Forelimb muscle (tissue), 1 donor: ENCODE results near the gene CMTM1. TPM values are rescaled to one million over a fixed set of nuclear protein-coding genes. Genes with fewer than 3 reads are reported as not detected.
A peak's percentile ranks its signal among the peaks of the same experiment; 100 is the strongest.

Experiments used
- DNase-seq: peaks from one replicate; pipeline ENCODE4 v3.0.0-alpha.2; 2013; ENCODE audit warnings: low read depth
- polyA plus RNA-seq: library from polyadenylated mRNA; unstranded; fragments of 120-200 nt; gene quantifications from one replicate; pipeline ENCODE4 v1.2.1, GENCODE V29; 2013; ENCODE audit not compliant: insufficient read length

The CMTM1 gene
- 7.3 TPM for polyA plus RNA-seq

- DNase-seq = no peak
These were observed at the start of gene CMTM1 for GRCh38 chr16:66566051-66566901. TSS of gene CMTM1 (plus strand) at chr16:66566439. CDS start at chr16:66566514, 75 bp downstream.

- no peak for DNase-seq
These were observed 49.8 kb upstream of the CMTM1 start for GRCh38 chr16:66516509-66516807.

- DNase-seq = peak; percentile 90
These were observed 49.2 kb upstream of the CMTM1 start for GRCh38 chr16:66516808-66517585.

GRCh38 chr16:66517586-66518263 is 48.5 kb upstream of the CMTM1 start:
- DNase-seq = no peak

- DNase-seq = no peak
These were observed 46.5 kb upstream of the CMTM1 start for GRCh38 chr16:66519482-66520373.

GRCh38 chr16:66520406-66521170 is 45.7 kb upstream of the CMTM1 start:
- no peak for DNase-seq

GRCh38 chr16:66521252-66521713 is 45.0 kb upstream of the CMTM1 start:
- no peak for DNase-seq

- no peak for DNase-seq
These were observed 44.1 kb upstream of the CMTM1 start for GRCh38 chr16:66521951-66522771.

- no peak for DNase-seq
These were observed 43.2 kb upstream of the CMTM1 start for GRCh38 chr16:66522816-66523590.

GRCh38 chr16:66523861-66524354 is 42.3 kb upstream of the CMTM1 start:
- no peak for DNase-seq

GRCh38 chr16:66524601-66525164 is 41.6 kb upstream of the CMTM1 start:
- no peak for DNase-seq

GRCh38 chr16:66525396-66526180 is 40.7 kb upstream of the CMTM1 start:
- DNase-seq = no peak

- no peak for DNase-seq
These were observed 37.9 kb upstream of the CMTM1 start for GRCh38 chr16:66528294-66528693.

GRCh38 chr16:66529475-66529874 is 36.8 kb upstream of the CMTM1 start:
- DNase-seq = no peak

- DNase-seq = no peak
These were observed 31.9 kb upstream of the CMTM1 start for GRCh38 chr16:66534376-66534799.

- DNase-seq = no peak
These were observed 29.7 kb upstream of the CMTM1 start for GRCh38 chr16:66536525-66536924.

GRCh38 chr16:66537236-66537635 is 29.0 kb upstream of the CMTM1 start:
- DNase-seq = no peak
